H1 (cell line): ENCODE results near the gene C3. TPM values are rescaled to one million over a fixed set of nuclear protein-coding genes. Genes with fewer than 3 reads are reported as not detected.

Source experiments
- CTCF ChIA-PET: fragments of 300-600 bp; sonication (Branson Sonifier 250); formaldehyde crosslinking; loops from one replicate; lab custom pipeline; 2021; ENCODE audit not compliant: partially characterized antibody; lab: Charles Lee
- POLR2A ChIA-PET: fragments of 300-600 bp; sonication (Branson Sonifier 250); formaldehyde crosslinking; loops from one replicate; lab custom pipeline; 2021; ENCODE audit warnings: inconsistent platforms; ENCODE audit not compliant: partially characterized antibody; lab: Charles Lee
- DNase-seq, 2 experiments: peaks; one replicate each; pipeline versions ENCODE4 v3.0.0 to v3.0.0-alpha.2; 2010 to 2022; ENCODE audit warnings: low spot score in 2 of 2, low read depth in 1 of 2, mixed read lengths in 1 of 2
- FAIRE-seq: peaks from 2 replicates; lab custom pipeline; 2011; peaks lifted over from hg19 to GRCh38; lab: Jason Lieb, UNC
- H2AFZ ChIP-seq: 2 replicates; pipeline ENCODE4 v1.8.1; 2012; ENCODE audit warnings: low read length, inconsistent platforms
- H2AK5ac ChIP-seq: 2 replicates; pipeline ENCODE4 v1.6.1; 2013; ENCODE audit warnings: low read depth, low read length
- H2BK120ac ChIP-seq: replicated peaks from 2 replicates; pipeline ENCODE3; 2013; ENCODE audit warnings: low read depth, low read length, inconsistent platforms
- H2BK12ac ChIP-seq: 2 replicates; pipeline ENCODE4 v1.6.1; 2013; ENCODE audit warnings: low read depth, low read length
- H2BK15ac ChIP-seq: 2 replicates; pipeline ENCODE4 v1.6.1; 2013; ENCODE audit warnings: low read length
- H2BK20ac ChIP-seq: 2 replicates; pipeline ENCODE4 v1.6.1; 2013; ENCODE audit warnings: low read length
- H2BK5ac ChIP-seq: 2 replicates; pipeline ENCODE4 v1.6.1; 2013; ENCODE audit warnings: low read depth, low read length
- H3K14ac ChIP-seq: 2 replicates; pipeline ENCODE4 v1.6.1; 2013; ENCODE audit warnings: inconsistent platforms; ENCODE audit not compliant: insufficient read length
- H3K18ac ChIP-seq: 2 replicates; pipeline ENCODE4 v1.6.1; 2013; ENCODE audit warnings: low read length; ENCODE audit errors: extremely low read depth
- H3K23ac ChIP-seq: 2 replicates; pipeline ENCODE4 v1.6.1; 2013; ENCODE audit warnings: inconsistent platforms; ENCODE audit not compliant: insufficient read length
- H3K23me2 ChIP-seq: 2 replicates; pipeline ENCODE4 v1.6.1; 2013; ENCODE audit warnings: low read depth, low read length
- H3K27ac ChIP-seq: 2 replicates; pipeline ENCODE4 v1.6.1; 2011; ENCODE audit warnings: low read depth, low read length, inconsistent platforms
- H3K27me3 ChIP-seq, 4 experiments: replicated peaks in 1 of 4; 1 replicate in 1 of 4; 2 replicates in 3 of 4; pipeline versions ENCODE4 v1.6.1 to v1.8.1; 2011 to 2013; ENCODE audit warnings: low read length in 3 of 4, mild to moderate bottlenecking in 3 of 4, inconsistent platforms in 2 of 4, mixed read lengths in 2 of 4, moderate library complexity in 1 of 4; ENCODE audit not compliant: control insufficient read depth in 3 of 4, insufficient read depth in 3 of 4; ENCODE audit errors: extremely low read depth in 1 of 4
- H3K36me3 ChIP-seq, 4 experiments: 2 replicates each; pipeline versions ENCODE4 v1.6.1 to v1.8.1; 2011 to 2013; ENCODE audit warnings: mild to moderate bottlenecking in 4 of 4, low read length in 3 of 4, moderate library complexity in 2 of 4, control low read depth in 1 of 4, inconsistent platforms in 1 of 4; ENCODE audit not compliant: insufficient read depth in 4 of 4, control insufficient read depth in 2 of 4
- H3K4ac ChIP-seq: replicated peaks from 2 replicates; pipeline ENCODE3; 2013; ENCODE audit warnings: low read length, low read depth, mixed read lengths, inconsistent platforms; ENCODE audit not compliant: insufficient read length
- H3K4me1 ChIP-seq, 4 experiments: replicated peaks in 1 of 4; 1 replicate in 1 of 4; 2 replicates in 3 of 4; pipeline versions ENCODE4 v1.6.1 to v1.8.1; 2011 to 2013; ENCODE audit warnings: low read length in 3 of 4, inconsistent platforms in 2 of 4, mixed read lengths in 1 of 4; ENCODE audit not compliant: insufficient read depth in 4 of 4, control insufficient read depth in 3 of 4
- H3K4me2 ChIP-seq, 2 experiments: 2 replicates each; pipeline versions ENCODE4 v1.6.1 to v1.8.1; 2011 to 2013; ENCODE audit warnings: low read depth in 2 of 2, low read length in 2 of 2, control low read depth in 1 of 2, inconsistent platforms in 1 of 2, mild to moderate bottlenecking in 1 of 2; ENCODE audit not compliant: insufficient read depth in 1 of 2
- H3K4me3 ChIP-seq, 4 experiments: fragments of 200-600, 300-600 bp in 1 of 4; sonication (generic), shearing (Covaris generic), sonication (Bioruptor Twin) in 1 of 4; 2 replicates each; pipeline versions ENCODE4 v1.5.1 to v1.8.1; 2011 to 2016; ENCODE audit warnings: low read length in 4 of 4, low read depth in 3 of 4, control low read depth in 2 of 4, inconsistent platforms in 2 of 4, mild to moderate bottlenecking in 2 of 4, mixed read lengths in 1 of 4, moderate library complexity in 1 of 4; ENCODE audit not compliant: insufficient read depth in 2 of 4; ENCODE audit errors: extremely low read depth in 1 of 4
- H3K56ac ChIP-seq: replicated peaks from 2 replicates; pipeline ENCODE3; 2013; ENCODE audit warnings: low read depth, mild to moderate bottlenecking, mixed read lengths, low read length, inconsistent platforms; ENCODE audit not compliant: insufficient read length
- H3K79me1 ChIP-seq: 2 replicates; pipeline ENCODE4 v1.6.1; 2013; ENCODE audit warnings: low read depth, low read length, control low read depth
- H3K79me2 ChIP-seq, 2 experiments: 2 replicates each; pipeline versions ENCODE4 v1.6.1 to v1.8.1; 2012 to 2013; ENCODE audit warnings: low read length in 2 of 2, mild to moderate bottlenecking in 2 of 2, inconsistent platforms in 1 of 2; ENCODE audit not compliant: insufficient read depth in 2 of 2, control insufficient read depth in 1 of 2
- H3K9ac ChIP-seq, 4 experiments: replicated peaks in 1 of 4; 1 replicate in 1 of 4; 2 replicates in 3 of 4; pipeline versions ENCODE4 v1.6.1 to v1.8.1; 2011 to 2013; ENCODE audit warnings: low read depth in 3 of 4, low read length in 3 of 4, control low read depth in 2 of 4, mild to moderate bottlenecking in 2 of 4, moderate library complexity in 2 of 4, inconsistent platforms in 1 of 4; ENCODE audit errors: extremely low read depth in 1 of 4
- H3K9me3 ChIP-seq, 2 experiments: 2 replicates each; pipeline versions ENCODE4 v1.6.1 to v1.8.1; 2012 to 2013; ENCODE audit warnings: mild to moderate bottlenecking in 2 of 2, moderate library complexity in 2 of 2, control low read depth in 1 of 2, inconsistent platforms in 1 of 2, low read depth in 1 of 2, low read length in 1 of 2, mixed read lengths in 1 of 2; ENCODE audit not compliant: insufficient read depth in 2 of 2
- H4K20me1 ChIP-seq, 2 experiments: replicated peaks in 1 of 2; 2 replicates each; pipeline versions ENCODE3 to v1.8.1; 2011 to 2013; ENCODE audit warnings: inconsistent platforms in 2 of 2, low read length in 2 of 2, mild to moderate bottlenecking in 1 of 2; ENCODE audit not compliant: insufficient read depth in 2 of 2, control insufficient read depth in 1 of 2
- H4K5ac ChIP-seq: 2 replicates; pipeline ENCODE4 v1.6.1; 2013; ENCODE audit warnings: low read length, low read depth, mixed read lengths, inconsistent platforms; ENCODE audit not compliant: insufficient read length
- H4K8ac ChIP-seq: 2 replicates; pipeline ENCODE4 v1.8.0; 2013; ENCODE audit warnings: mild to moderate bottlenecking, moderate library complexity, low read length, inconsistent platforms; ENCODE audit not compliant: insufficient read depth; ENCODE audit errors: extremely low read depth
- H4K91ac ChIP-seq: replicated peaks from 2 replicates; pipeline ENCODE3; 2013; ENCODE audit warnings: low read length, mixed read lengths, inconsistent platforms; ENCODE audit not compliant: insufficient read length
- CREB1 ChIP-seq: IDR thresholded peaks from 2 replicates; pipeline ENCODE4 v1.6.1; 2012; ENCODE audit warnings: inconsistent platforms
- HDAC6 ChIP-seq: IDR thresholded peaks from one replicate; pipeline ENCODE4 v1.7.1; 2012; ENCODE audit warnings: low read depth, mild to moderate bottlenecking, inconsistent platforms, low read length, moderate library complexity
- WGBS, 2 experiments: shearing (Covaris generic) in 1 of 2; methylation state at CpG; one replicate each; pipeline versions ENCODE4 v1.1.6 to v1.1.7; 2013 to 2015; ENCODE audit warnings: low lambda C conversion rate in 2 of 2, mixed read lengths in 2 of 2, inconsistent platforms in 1 of 2, low coverage in 1 of 2, missing lambda C conversion rate in 1 of 2; ENCODE audit not compliant: insufficient replicate concordance in 2 of 2, insufficient coverage in 1 of 2, insufficient read length in 1 of 2; ENCODE audit errors: extremely low coverage in 1 of 2, missing lambda C conversion rate in 1 of 2; 5-methylcytosine and 5-hydroxymethylcytosine counted together
- polyA plus RNA-seq, 7 experiments: library from polyadenylated mRNA; depleted of rRNA in 3 of 7; stranded (reverse) in 5 of 7; unstranded in 2 of 7; fragments of >200 nt in 5 of 7; fragments of 200-250 nt in 2 of 7; gene quantifications; 1 replicate in 5 of 7; 2 replicates in 1 of 7; 4 replicates in 1 of 7; pipeline versions ENCODE4 v1.2.1 to v1.2.3, GENCODE V29; 2011 to 2013; ENCODE audit warnings: missing spikeins in 2 of 7, mixed read lengths in 2 of 7
- total RNA-seq: library from RNA; stranded (reverse); fragmentation: NEBNext Ultra II Directional; extraction: Animal tissue kit (Norgen Biotek cat#: 25700); gene quantifications from 2 replicates; pipeline ENCODE4 v1.2.1, GENCODE V29; 2021

C3 gene
- total and polyA plus RNA-seq, 2 of the 8 experiments (the other 6 are each of a cell fraction or from before 2014, with no cell fraction given), result 6.4 to 12.8 TPM

- Histone ChIP-seq H3K4me1 (peaks cover 0 to 11% (median 4%) of the 10 kb centered on the region in 4 experiments; a peak in 4 of 7 replicates), H3K27me3 (no peaks in the 10 kb centered on the region; a peak in 1 of 7 replicates), H2BK15ac (peak overlapping the region; percentile 95), H3K4me3 (peak overlapping the region in 2 of 4 experiments; percentile 11 to 32; a peak in 2 of 8 replicates), H4K91ac (peak overlapping the region; percentile 95), H2BK20ac (peak overlapping the region; percentile 68; the same call in 1 of the 2 replicates), H3K79me2 (no peaks in the 10 kb centered on the region; a peak in 1 of 4 replicates), H2AK5ac (peak overlapping the region; percentile 100), H3K4me2 (peak overlapping the region; percentile 9 to 83; a peak in 2 of 4 replicates), H2BK5ac (peak overlapping the region; percentile 73), H4K20me1 (peaks cover 0 to 6% of the 10 kb centered on the region in 2 experiments), H3K27ac (no peak overlapping the region), H3K9me3 (no peaks in the 10 kb centered on the region), H3K4ac (peak overlapping the region; percentile 94), H2AFZ (no peak overlapping the region), H3K9ac (peak overlapping the region in 1 of 4 experiments; percentile 22; a peak in 1 of 7 replicates), H3K79me1 (no peaks in the 10 kb centered on the region), H3K18ac (peak overlapping the region; percentile 10; the same call in 1 of the 2 replicates), H3K36me3 (no peaks in the 10 kb centered on the region; a peak in 1 of 8 replicates), H3K23ac (peak overlapping the region; percentile 37), H2BK120ac (peak overlapping the region; percentile 69), H3K56ac (peak overlapping the region; percentile 97), H4K8ac (no peak overlapping the region; the same call in 1 of the 2 replicates), H4K5ac (no peak overlapping the region), H2BK12ac (peak overlapping the region; percentile 98), H3K14ac (peak overlapping the region; percentile 37), H3K23me2 (peaks cover 10% of the 10 kb centered on the region)
- 83% methylated on average over 4 of the region's 4 CpGs; no CpG with 5 or more reads in 1 of the 2 experiments for WGBS, 2 experiments
- no peak for DNase-seq
- TF ChIP-seq CREB1 (no peak), HDAC6 (peak; percentile 97)
- CTCF ChIA-PET, result no interaction called here
- POLR2A ChIA-PET, result no interaction called here
- peak; percentile 84 for FAIRE-seq
These were observed 2.9 kb downstream of the C3 start for GRCh38 chr19:6717441-6717971.
